HEK293 (cell line): ENCODE results near the gene POTEJ.
"Not testable (repeated sequence)": the region's sequence is repeated elsewhere in the genome, so short reads cannot be mapped to it uniquely, and the experiment has no call there.

Experiments used
- CTCF ChIA-PET: fragments of 350-600 bp; formaldehyde crosslinking; extraction: SDS; loops from one replicate; lab custom pipeline; 2021; ENCODE audit warnings: antibody characterized with exemption; lab: Yijun Ruan, JAX
- POLR2A ChIA-PET: fragments of 300-600 bp; formaldehyde crosslinking; extraction: SDS; loops from one replicate; lab custom pipeline; 2020; ENCODE audit warnings: antibody characterized with exemption, inconsistent platforms; lab: Yijun Ruan, JAX
- H3K27ac ChIP-seq: fragments of 200-500 bp; sonication (Bioruptor generic); 2 replicates; pipeline ENCODE4 v1.5.1; 2014; ENCODE audit warnings: low read depth, low read length, control low read depth, inconsistent platforms; ENCODE audit errors: extremely low read depth
- H3K36me3 ChIP-seq, 2 experiments: fragments of 200-500 bp in 1 of 2; sonication (Bioruptor generic) in 1 of 2; 1 replicate in 1 of 2; 2 replicates in 1 of 2; pipeline ENCODE4 v1.5.1; 2014 to 2017; ENCODE audit warnings: inconsistent platforms in 2 of 2, low read length in 2 of 2; ENCODE audit not compliant: control insufficient read depth in 2 of 2, insufficient read depth in 1 of 2
- H3K4me1 ChIP-seq: fragments of 200-500 bp; sonication (Bioruptor generic); 2 replicates; pipeline ENCODE4 v1.5.1; 2014; ENCODE audit warnings: mild to moderate bottlenecking, low read length, inconsistent platforms; ENCODE audit not compliant: control insufficient read depth, insufficient read depth
- H3K4me3 ChIP-seq: 2 replicates; pipeline ENCODE4 v1.5.1; 2011; ENCODE audit warnings: low read depth, mild to moderate bottlenecking, control low read depth, low read length, moderate library complexity
- H3K9me3 ChIP-seq: fragments of 200-500 bp; sonication (Bioruptor generic); 2 replicates; pipeline ENCODE4 v1.5.1; 2014; ENCODE audit warnings: low read depth, low read length, inconsistent platforms; ENCODE audit not compliant: control insufficient read depth, insufficient read depth

The POTEJ gene

DNA sequence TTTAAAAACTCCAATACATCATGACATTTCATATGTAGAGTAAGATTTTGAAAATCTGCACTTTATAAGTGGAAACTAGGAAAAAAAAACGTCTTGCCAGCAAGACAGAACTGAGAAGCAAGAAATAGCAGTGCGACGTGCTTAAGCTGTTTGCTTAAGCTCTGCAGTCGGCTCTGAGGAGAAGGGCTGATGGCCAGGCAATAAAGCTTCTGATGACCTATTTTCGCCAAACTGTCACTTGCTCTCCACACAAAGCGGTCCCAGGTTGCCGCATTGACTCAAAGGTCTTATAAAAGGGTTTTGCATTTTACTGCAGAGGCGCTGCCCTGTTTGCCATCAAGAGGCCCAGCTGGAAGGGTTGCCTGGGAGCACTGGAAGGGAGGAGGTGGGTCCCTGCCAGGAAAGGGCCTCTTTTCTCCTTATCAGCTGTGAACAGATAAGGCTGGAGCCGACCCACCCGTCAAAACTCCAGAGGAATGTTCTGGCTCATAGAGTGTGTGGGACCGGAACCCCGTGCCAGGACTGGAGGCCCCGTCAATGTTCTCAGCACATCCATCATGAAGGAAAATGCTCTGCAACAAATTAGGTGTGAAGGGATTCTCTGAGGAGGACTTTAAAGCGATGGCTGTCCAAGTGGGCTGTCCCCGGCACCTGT, 9.5 kb upstream of the POTEJ start:
- H3K4me1 ChIP-seq, POLR2A ChIA-PET, H3K27ac ChIP-seq, H3K4me3 ChIP-seq, H3K36me3 ChIP-seq, CTCF ChIA-PET, H3K9me3 ChIP-seq: not testable (repeated sequence)

DNA sequence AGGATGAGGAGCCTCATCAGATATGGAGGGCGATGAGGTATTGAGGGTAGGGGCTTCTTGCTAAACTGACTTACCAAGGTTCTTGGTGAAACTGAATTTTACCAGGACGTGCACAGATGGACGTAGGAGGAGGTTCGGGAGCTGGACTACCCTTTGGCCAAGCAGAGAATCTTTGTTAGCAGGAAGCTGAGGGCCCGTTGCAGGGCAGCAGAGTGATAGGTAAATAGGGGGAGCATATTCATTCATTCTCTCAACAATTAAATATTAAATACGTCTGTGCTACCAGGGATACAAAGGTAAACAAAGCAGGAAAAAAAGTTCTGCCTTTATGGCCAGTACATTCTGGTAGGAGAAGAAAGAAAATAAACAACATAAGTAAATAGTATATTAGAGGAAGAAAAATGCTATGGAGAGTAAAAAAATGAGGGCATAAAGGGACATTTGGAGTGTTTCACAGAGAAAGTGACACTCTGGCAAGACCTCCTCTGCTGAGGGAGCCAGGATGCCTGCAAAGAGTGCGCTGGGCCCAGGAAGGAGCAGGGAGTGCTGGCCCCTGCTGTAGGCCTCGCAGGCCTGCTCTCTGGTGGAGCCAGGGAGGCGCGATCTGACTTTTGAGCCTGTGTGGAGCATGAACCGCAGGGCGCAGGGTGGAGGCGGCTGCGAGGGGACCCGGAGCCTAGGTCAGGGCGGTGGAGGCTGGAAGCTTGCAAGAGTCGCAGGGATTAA, 2.8 kb upstream of the POTEJ start:
- H3K36me3 ChIP-seq, H3K4me3 ChIP-seq, CTCF ChIA-PET, POLR2A ChIA-PET, H3K27ac ChIP-seq, H3K4me1 ChIP-seq, H3K9me3 ChIP-seq: not testable (repeated sequence)

DNA sequence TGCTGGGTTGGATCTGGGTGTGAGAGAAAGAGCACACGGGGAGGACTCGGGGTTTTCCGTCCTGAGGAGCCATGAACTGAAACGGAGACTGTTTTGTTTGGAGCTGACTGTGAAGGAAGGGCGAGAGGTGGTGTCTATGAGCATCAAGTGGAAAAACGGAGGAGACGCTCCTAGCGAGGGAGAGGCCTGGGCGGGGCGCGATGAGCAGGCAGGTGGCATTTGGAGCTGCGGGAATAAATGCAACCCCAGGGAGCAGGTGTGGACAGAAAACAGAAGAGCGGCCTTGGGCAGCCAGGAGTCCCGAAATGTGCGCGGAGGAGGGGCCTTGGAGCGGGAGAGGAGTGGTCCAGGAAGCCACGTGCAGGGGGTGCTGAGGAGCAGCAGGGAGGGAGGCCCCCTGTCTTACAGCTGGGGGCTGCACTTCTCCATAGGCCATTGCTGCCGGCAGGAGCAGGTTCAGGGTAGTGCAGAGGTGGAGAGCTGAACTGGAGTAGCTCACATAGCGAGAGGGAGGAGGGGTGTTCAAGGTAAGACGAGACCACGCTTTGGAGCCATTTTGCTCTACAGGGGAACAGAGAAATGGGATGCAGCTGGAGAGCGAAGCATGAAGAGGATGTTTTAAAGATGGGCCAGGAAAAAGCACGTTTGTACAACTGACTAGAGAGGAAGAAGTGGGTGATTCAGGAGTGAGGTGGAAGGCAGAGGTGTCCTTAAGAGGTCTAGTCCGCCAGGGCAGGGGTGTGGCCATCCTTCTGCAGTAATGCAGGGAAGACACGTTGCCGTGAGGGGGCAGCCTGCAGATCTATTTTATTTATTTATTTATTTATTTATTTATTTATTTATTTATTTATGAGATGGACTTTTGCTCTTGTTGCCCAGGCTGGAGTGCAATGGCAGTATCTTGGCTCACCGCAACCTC, 2.0 kb upstream of the POTEJ start:
- H3K4me3 ChIP-seq, POLR2A ChIA-PET, H3K36me3 ChIP-seq, CTCF ChIA-PET, H3K27ac ChIP-seq, H3K4me1 ChIP-seq, H3K9me3 ChIP-seq: not testable (repeated sequence)

DNA sequence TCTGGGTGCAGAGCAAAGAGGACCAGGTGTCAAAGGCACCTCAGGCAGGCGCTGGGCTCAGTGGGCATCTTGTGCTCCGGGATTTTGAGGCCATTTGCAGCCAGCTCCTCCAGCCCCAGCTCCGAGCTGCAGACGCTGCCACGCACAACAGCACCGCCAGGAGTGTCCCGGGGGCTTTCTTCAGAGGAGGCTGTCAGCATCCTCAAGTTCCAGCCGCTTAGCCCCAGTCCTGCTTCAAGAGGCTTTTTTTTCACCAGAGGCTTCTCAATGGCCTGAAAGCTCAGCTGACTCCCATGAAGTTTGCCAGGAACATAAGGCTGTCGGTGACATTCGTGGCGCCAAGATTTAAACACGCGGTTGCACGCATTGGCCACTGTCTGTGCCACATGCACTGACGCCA, 754 bp upstream of the POTEJ start:
- H3K9me3 ChIP-seq, H3K27ac ChIP-seq, POLR2A ChIA-PET, H3K4me3 ChIP-seq, H3K36me3 ChIP-seq, H3K4me1 ChIP-seq, CTCF ChIA-PET: not testable (repeated sequence)

DNA sequence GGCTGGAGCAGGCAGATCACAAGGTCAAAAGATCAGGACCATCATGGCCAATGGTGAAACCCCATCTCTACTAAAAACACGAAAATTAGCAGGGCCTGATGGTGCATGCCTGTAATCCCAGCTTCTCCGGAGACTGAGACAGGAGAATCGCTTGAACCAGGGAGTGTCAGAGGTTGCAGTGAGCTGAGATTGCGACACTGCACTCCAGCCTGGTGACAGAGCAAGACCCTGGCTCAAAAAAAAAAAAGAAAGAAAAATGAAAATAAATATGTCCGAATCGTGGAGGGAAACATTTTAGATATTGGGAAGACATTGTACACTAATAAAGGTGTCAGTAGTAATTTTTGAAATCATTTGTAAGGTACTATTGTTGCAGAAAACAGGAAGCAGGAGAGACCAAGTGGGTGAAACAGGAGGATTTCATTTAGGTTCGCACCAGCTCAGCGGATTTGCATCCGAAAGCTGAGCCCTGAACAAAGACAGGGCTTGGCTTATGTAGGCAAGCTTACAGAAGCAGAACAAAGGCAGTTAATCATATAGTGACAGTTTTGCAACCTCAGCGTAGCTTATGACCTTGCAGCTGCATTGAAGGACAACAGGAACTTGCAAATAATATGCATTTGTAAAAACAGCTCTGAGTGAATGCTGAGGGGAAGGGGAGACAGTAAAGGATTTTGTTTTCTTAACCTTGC, 17.7 kb downstream of the POTEJ start:
- CTCF ChIA-PET, H3K4me3 ChIP-seq, H3K4me1 ChIP-seq, H3K36me3 ChIP-seq, H3K9me3 ChIP-seq, H3K27ac ChIP-seq, POLR2A ChIA-PET: not testable (repeated sequence)

DNA sequence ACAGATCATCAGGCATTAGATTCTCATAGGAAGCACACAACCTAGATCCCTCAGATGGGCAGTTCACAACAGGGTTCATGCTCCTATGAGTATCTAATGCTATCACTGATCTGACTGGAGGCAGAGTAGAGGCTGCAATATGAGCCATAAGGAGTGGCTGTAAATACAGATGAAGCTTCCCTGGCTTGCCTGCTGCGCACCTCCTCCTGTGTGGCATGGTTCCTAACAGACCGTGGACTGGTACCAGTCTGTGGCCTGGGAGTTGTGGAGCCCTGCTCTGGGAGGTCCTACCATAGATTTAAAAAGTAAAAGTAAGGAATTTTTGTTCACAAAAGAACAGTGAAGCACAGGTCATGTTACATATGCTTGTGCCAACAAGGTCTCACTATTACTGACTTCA, 27.7 kb downstream of the POTEJ start:
- CTCF ChIA-PET, H3K36me3 ChIP-seq, H3K4me1 ChIP-seq, H3K4me3 ChIP-seq, H3K27ac ChIP-seq, POLR2A ChIA-PET, H3K9me3 ChIP-seq: not testable (repeated sequence)

DNA sequence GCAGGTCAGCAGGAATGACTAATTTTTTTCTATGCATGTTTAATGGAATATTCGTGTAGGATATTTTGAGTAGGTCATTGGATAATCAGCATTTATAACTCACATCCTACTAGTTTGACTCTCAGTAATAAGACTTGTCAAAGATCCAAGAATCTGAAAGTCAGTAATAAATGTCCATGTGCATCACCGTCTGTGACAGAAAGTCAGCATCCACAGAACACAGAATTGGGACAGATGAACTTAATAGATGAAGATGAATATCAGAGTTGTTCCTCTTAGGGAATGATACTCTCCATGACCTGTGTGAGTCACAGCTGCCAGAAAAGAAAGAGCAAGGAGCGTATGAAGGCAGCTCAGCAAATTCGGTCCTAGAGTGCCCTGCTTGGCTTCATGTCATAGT, 30.4 kb downstream of the POTEJ start:
- H3K36me3 ChIP-seq, H3K4me1 ChIP-seq, H3K9me3 ChIP-seq, H3K4me3 ChIP-seq, POLR2A ChIA-PET, CTCF ChIA-PET, H3K27ac ChIP-seq: not testable (repeated sequence)

DNA sequence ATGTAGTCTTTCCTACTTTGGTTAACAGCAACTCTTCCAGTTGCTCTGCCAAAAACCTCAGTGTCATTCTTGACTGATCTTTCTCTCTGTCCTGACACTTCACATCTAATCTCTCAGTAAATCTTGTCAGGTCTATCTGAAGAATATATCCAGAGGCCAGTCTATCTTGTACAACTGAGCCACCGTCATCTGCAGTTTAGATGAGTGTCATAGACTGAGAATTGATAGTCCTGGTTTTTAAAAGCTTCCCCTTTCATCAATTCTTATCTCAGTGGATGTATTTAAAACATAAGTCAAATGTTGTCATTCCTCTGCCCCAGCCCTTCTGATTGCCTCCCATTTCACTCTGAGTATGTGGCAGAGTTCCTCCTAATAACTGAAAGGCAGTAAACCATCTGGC, 38.0 kb downstream of the POTEJ start:
- H3K4me3 ChIP-seq, H3K4me1 ChIP-seq, POLR2A ChIA-PET: not testable (repeated sequence)

DNA sequence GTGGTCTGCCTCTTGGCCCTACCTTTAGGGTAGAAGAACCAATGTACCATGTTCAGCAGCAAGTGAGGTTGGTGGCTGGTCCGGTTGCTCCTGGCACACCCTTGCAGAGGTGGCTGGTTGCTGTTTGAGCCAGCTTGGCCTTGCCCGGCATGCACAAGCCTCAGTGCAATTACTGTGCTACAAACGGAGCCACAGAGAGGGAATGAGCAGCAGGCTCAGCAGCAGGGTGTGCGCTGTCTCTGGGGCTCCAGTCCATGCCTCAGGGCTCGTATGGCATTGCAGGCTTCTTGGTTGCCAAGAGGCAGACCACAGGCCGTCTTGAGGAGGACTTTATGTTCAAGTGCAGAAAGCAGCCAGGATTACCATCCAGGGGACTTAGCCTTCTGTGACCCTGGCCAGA, 53.3 kb downstream of the POTEJ start:
- POLR2A ChIA-PET, H3K4me3 ChIP-seq, H3K36me3 ChIP-seq, H3K27ac ChIP-seq, H3K9me3 ChIP-seq, H3K4me1 ChIP-seq, CTCF ChIA-PET: not testable (repeated sequence)

More for the DNA sequence above, 38.0 kb downstream of the POTEJ start:
- H3K27ac ChIP-seq, H3K9me3 ChIP-seq, CTCF ChIA-PET, H3K36me3 ChIP-seq: not testable (repeated sequence)

DNA sequence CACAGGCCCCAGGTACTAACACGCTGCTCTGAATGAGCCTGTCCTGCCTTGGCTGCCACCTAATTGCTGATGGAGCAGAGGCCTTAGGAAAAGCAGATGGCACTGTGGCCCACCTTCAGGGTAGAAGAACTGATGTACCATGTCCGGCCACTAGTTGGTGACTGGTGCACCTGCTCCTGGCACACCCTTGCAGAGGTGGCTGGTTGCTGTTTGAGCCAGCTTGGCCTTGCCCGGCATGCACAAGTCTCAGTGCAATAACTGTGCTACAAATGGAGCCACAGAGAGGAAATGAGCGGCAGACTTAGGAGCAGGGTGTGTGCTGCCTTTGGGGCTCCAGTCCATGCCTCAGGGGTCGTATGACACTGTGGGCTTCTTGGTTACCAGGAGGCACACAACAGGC, 54.4 kb downstream of the POTEJ start:
- H3K4me1 ChIP-seq, H3K9me3 ChIP-seq, H3K27ac ChIP-seq, POLR2A ChIA-PET, H3K4me3 ChIP-seq, CTCF ChIA-PET, H3K36me3 ChIP-seq: not testable (repeated sequence)
